LNCAP (cell line): ENCODE data around the gene XAB2.

Experiments used
- TF ChIP-seq, protein P1 (sequence below): fragments of 450-650 bp; IDR thresholded peaks from 2 replicates; pipeline ENCODE4 v1.5.1; 2017; ENCODE audit warnings: mild to moderate bottlenecking

Gene XAB2

GRCh38 chr19:7625763-7626372 lies 3.5 kb downstream of the XAB2 start:
- TF ChIP-seq, protein P1, sequence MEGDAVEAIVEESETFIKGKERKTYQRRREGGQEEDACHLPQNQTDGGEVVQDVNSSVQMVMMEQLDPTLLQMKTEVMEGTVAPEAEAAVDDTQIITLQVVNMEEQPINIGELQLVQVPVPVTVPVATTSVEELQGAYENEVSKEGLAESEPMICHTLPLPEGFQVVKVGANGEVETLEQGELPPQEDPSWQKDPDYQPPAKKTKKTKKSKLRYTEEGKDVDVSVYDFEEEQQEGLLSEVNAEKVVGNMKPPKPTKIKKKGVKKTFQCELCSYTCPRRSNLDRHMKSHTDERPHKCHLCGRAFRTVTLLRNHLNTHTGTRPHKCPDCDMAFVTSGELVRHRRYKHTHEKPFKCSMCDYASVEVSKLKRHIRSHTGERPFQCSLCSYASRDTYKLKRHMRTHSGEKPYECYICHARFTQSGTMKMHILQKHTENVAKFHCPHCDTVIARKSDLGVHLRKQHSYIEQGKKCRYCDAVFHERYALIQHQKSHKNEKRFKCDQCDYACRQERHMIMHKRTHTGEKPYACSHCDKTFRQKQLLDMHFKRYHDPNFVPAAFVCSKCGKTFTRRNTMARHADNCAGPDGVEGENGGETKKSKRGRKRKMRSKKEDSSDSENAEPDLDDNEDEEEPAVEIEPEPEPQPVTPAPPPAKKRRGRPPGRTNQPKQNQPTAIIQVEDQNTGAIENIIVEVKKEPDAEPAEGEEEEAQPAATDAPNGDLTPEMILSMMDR, result no peak

DNA sequence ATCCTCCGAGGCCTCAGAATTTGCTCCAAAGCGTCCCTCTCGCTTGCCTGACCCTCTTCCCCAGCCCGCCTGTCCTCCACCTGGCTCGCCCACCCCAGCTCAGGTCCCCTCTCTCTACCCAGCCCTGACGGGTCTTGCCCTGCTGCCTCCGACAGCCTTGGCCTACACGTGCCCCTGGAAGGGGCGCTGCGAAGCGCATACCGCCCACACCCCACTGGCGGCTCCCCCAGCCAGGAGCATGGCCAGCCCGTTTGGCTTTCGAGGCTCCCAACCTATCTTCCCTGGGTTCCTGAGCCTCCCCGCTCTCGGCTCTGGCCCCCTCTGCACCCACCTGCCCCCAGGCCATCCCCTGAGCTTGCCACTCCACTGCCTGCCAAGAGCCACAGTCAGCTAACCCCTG lies 4.5 kb downstream of the XAB2 start:
- TF ChIP-seq, protein P1, result no peak

DNA sequence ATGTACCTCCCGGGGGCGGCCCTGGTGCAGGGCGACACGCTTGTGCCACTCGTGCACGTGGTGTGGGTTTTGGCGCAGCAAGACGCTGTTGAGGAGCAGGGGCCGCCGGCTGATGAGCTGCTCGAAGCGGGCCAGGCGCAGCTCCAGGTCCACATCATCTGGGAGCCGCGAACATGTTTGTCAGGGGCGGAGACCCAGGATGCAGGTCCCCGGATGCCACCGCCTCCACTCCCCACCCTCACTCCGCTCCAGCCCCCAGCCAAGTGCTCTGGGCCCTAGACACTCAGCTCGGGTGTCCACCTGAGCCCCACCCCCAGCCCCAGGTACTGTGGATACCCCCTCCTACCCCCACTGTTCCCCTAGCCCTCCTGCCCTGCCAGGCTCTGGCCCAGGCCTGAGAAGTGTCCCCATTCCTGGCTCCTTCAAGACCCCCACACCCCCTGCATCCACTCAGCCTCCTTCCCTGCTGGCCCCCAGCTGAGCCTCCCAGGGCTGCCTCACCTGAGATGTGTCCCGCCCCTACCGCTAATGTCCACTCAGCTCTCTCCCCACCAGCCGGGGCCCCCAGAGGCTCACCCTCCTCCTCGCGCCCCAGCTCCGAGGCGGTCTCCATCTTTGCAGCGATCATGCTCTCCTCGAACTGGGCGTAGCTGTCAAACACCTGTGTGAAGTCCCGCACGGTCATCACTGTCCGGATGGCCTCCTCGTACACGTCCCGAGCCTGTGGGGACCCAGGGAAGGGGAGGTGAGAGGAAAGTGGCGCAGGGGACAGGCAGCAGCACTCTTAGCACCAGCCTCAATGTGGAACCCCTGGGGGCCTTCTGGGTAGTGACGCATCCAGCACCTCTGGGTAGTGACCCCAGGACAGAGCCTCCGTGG lies 5.4 kb downstream of the XAB2 start:
- TF ChIP-seq, protein P1, result no peak

DNA sequence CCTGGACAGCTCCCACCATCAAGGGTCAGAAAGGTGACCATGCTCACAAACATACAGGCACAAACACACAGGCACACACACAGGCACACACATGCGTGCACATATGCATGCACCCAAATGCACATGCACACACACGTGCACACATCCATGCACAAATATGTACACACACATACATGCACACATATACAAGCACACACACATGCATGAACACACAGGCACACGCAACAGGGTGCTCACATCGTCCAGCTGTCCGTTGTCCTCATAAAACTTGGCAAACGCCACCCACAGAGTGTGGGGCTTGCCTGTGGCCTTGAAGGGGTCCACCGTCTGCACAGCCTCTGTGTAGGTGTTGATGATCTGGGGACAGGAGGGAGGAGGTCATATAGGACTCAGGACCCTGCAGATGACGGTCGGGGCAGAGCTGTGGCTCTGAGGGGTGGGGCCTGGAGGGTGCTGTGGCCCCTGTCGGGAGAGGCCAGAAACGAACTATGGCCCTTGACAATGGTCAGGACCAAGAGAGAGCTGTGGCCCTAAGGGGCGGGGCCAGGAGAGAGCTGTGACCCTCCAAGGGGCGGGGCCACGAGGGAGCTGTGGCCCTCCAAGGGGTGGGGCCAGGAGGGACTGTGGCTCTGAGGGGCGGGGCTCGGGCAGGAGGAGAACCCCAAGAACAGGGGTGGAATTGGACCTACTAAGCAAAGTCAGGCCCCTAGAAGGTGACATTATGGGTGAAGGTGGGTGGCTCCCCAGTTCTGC lies 6.2 kb downstream of the XAB2 start:
- TF ChIP-seq, protein P1, result no peak

DNA sequence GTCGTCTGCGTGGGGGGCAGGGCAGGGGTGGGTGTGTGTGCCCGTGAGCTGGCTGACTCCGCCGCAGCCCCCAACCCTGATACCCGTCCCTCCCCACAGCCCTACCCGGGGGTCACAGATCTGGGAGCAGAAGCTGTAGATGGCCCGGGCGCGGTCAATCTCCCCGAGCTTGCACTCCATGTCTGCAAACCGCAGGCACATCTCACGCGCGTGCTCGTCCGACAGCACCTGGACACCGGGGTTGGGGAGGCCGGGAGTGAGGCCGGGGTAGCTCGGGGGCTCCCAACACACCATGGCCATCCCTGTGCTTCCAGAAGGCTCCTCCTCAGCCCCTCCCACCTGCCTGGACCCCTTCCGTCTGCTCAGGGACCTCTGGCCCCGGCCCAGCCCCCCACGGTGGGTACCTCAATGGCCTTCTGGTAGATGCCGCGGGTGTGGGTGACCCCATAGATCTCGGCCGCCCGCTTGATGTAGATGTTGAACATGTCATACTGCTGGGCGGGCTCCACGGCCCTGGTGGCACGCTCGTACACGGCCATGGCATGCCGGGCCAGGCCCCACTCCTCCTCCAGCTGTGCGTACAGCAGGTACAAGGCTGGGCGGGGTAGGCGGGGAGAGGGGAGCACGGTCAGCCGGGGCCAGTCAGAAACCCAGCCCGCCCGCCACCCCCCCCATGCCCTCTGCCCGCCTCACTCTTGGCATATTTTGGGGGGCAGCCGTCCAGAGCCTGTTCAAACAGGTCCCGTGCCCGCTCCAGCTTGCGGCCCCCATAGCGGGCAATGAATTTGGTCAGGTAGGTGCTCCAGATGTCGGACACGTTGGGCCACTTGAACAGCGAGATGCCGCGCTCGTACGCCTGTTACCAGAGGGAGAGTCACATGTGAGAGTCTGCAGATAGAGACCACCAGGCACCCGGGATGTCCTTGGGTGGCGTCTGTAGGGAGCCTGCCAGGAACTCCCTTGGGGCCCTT lies 8.6 kb downstream of the XAB2 start:
- TF ChIP-seq, protein P1, result no peak

DNA sequence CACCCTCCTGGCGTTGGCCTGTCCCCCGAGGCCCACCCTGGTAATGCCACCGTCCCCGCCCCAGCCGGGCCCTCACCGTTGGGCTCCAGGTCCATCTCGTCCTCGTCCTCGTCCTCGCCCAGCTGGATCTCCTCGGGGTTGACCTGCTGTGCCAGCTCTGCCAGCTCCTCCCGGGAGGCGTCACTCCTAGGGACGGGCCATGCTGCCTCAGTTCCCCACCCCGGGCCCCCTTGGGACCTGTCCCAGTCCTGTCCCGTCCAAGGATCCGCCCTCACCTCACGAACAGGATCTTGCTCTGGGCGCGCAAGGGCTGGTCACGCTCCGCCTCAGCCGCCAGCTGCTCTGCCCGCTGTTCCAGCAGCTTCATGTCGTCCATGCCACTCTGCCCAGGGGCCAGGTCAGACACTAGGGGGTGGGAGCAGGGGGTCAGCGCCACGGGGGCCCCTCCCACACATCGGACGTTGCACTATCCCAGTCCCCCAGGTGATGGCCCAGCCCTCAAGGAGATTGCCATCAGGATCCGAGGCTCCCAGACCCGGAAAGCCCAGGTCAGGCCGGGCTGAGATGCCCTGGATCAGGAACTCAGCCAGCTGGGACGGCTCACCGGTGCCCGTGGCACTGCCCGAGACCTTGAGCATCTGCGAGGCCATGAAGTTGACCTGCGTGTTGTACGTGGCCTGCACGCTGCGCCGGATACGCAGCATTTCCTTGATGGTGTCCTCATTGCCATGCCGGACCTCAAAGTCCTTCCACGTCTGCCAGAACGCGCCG lies 9.5 kb downstream of the XAB2 start:
- TF ChIP-seq, protein P1, result no peak
